ENCODE results near the gene CFAP210.

Gene CFAP210

DNA sequence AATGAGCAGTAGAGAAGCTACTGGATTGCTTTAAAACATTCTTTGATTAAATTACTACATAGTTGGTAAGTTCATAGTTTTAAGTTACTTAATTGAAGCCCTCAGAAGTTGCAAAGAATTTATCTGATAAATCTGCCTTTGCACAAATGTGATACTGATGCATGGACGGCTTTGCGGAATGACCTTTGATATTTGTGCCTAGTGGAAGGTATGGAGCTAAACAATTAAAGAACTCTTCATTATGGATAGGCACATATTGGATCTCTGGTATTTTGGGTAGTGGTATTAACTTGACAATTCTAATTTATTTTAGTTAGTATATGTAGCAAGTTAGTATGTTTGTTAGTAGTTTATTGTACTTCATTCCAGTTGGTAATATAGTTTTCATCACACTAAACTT, 54.1 kb downstream of the CFAP210 start:
- no peak overlapping the region for H2AFZ ChIP-seq
- H3K4me3 ChIP-seq (ENCODE audit: low read depth, low read length) = no peak overlapping the region
- no peak overlapping the region for H3K27ac ChIP-seq

DNA sequence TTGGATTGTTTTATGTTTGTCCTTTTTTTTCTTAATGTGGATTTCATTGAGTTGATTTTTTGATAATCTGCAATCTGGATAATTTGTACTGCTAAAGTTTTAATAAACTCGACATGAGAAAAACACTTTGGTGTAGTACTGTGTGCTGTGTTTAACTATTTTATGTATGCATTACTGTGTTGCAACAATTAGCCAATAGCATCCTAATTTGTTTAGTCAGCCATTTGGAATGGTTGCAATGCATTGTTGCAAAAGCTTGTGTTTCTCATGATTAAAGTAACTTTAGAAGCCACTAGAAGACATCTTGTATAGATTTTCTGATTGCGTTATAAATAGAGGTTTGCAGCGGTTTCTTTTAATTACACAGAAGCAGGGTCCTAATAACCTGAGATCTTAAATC, 56.6 kb downstream of the CFAP210 start:
- Histone ChIP-seq H2AFZ (no peak overlapping the region), H3K79me2 (no peaks in the 10 kb centered on the region), H3K9ac (no peak overlapping the region), H3K4me3 (ENCODE audit: low read depth, low read length) (no peak overlapping the region), H3K4me2 (ENCODE audit: low read length) (no peak overlapping the region), H3K36me3 (ENCODE audit: control insufficient read depth, insufficient read depth, low read length) (no peaks in the 10 kb centered on the region), H3K27me3 (ENCODE audit: control insufficient read depth, insufficient read depth, low read length) (no peaks in the 10 kb centered on the region), H3K4me1 (no peaks in the 10 kb centered on the region), H3K27ac (no peak overlapping the region), H3K9me3 (ENCODE audit: control insufficient read depth, low read length) (no peaks in the 10 kb centered on the region)
- TF ChIP-seq, protein P1, sequence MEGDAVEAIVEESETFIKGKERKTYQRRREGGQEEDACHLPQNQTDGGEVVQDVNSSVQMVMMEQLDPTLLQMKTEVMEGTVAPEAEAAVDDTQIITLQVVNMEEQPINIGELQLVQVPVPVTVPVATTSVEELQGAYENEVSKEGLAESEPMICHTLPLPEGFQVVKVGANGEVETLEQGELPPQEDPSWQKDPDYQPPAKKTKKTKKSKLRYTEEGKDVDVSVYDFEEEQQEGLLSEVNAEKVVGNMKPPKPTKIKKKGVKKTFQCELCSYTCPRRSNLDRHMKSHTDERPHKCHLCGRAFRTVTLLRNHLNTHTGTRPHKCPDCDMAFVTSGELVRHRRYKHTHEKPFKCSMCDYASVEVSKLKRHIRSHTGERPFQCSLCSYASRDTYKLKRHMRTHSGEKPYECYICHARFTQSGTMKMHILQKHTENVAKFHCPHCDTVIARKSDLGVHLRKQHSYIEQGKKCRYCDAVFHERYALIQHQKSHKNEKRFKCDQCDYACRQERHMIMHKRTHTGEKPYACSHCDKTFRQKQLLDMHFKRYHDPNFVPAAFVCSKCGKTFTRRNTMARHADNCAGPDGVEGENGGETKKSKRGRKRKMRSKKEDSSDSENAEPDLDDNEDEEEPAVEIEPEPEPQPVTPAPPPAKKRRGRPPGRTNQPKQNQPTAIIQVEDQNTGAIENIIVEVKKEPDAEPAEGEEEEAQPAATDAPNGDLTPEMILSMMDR (IDR thresholded peaks at IDR 0.05) = no peak

More for the DNA sequence above, 54.1 kb downstream of the CFAP210 start:
- Histone ChIP-seq H3K4me1 (no peaks in the 10 kb centered on the region), H3K4me2 (ENCODE audit: low read length) (no peak overlapping the region), H3K27me3 (ENCODE audit: control insufficient read depth, insufficient read depth, low read length) (no peaks in the 10 kb centered on the region), H3K9ac (no peak overlapping the region), H3K36me3 (ENCODE audit: control insufficient read depth, insufficient read depth, low read length) (no peaks in the 10 kb centered on the region), H3K79me2 (no peaks in the 10 kb centered on the region), H3K9me3 (ENCODE audit: control insufficient read depth, low read length) (no peaks in the 10 kb centered on the region)
- TF ChIP-seq, protein P1 (IDR thresholded peaks at IDR 0.05) = no peak

GRCh38 chr2:169636440-169637097, 57.6 kb downstream of the CFAP210 start:
- no peaks in the 10 kb centered on the region for H3K9me3 ChIP-seq (ENCODE audit: control insufficient read depth, low read length)
- no peak overlapping the region for H3K4me3 ChIP-seq (ENCODE audit: low read depth, low read length)
- no peak overlapping the region for H3K9ac ChIP-seq
- H3K36me3 ChIP-seq (ENCODE audit: control insufficient read depth, insufficient read depth, low read length) = no peaks in the 10 kb centered on the region
- no peaks in the 10 kb centered on the region for H3K79me2 ChIP-seq
- no peaks in the 10 kb centered on the region for H3K4me1 ChIP-seq
- H3K27me3 ChIP-seq (ENCODE audit: control insufficient read depth, insufficient read depth, low read length) = no peaks in the 10 kb centered on the region
- TF ChIP-seq, protein P1 (IDR thresholded peaks at IDR 0.05) = no peak
- no peak overlapping the region for H3K27ac ChIP-seq
- no peak overlapping the region for H2AFZ ChIP-seq
- no peak overlapping the region for H3K4me2 ChIP-seq (ENCODE audit: low read length)

DNA sequence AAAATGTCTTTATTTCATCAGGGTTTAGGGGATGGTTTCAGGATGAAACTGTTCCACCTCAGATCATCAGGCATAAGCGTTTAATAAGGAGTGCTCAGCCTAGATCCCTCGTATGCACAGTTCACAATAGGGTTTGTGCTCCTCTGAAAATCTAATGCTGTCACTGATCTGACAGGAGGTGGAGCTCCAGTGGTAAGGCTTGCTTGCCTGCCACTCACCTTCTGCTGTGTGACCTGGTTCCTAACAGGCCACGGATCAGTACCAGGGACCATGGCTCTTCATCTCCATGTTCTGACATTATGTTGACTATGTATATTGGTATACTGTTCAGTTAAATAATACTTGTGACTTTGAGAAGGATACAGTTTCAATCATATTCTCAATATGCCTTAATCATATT, 68.4 kb downstream of the CFAP210 start:
- H3K36me3 ChIP-seq (ENCODE audit: control insufficient read depth, insufficient read depth, low read length) = no peaks in the 10 kb centered on the region
- TF ChIP-seq, protein P1 (IDR thresholded peaks at IDR 0.05) = no peak
- H2AFZ ChIP-seq = no peak overlapping the region

DNA sequence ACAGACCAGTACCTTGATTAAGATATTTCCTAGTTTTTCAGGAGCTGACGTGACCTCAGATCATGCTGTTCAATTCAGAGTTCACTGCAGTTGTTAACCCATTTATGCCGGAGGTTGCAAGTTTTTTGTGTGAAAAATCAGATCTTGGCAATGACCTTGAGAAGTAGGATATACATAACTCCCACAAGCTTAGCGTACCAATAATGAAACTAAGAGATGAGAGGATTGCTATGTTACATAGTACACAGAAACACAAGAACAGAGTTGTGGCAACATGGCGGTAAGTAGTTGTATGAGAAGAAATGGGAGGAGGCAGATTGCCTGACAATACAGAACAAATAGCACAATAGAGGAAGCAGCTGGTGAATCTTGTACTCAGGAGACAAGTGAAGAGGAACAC, 71.0 kb downstream of the CFAP210 start:
- H3K27ac ChIP-seq = no peak overlapping the region
- no peak overlapping the region for H2AFZ ChIP-seq
- H3K4me2 ChIP-seq (ENCODE audit: low read length) = no peak overlapping the region
- H3K79me2 ChIP-seq = peaks cover 31% of the 10 kb centered on the region
- TF ChIP-seq, protein P1 (IDR thresholded peaks at IDR 0.05) = no peak
- H3K4me3 ChIP-seq (ENCODE audit: low read depth, low read length) = no peak overlapping the region
- H3K27me3 ChIP-seq (ENCODE audit: control insufficient read depth, insufficient read depth, low read length) = no peaks in the 10 kb centered on the region
- H3K36me3 ChIP-seq (ENCODE audit: control insufficient read depth, insufficient read depth, low read length) = no peaks in the 10 kb centered on the region
- no peak overlapping the region for H3K9ac ChIP-seq
- H3K9me3 ChIP-seq (ENCODE audit: control insufficient read depth, low read length) = no peaks in the 10 kb centered on the region
- no peaks in the 10 kb centered on the region for H3K4me1 ChIP-seq

More for the DNA sequence above, 68.4 kb downstream of the CFAP210 start:
- no peaks in the 10 kb centered on the region for H3K27me3 ChIP-seq (ENCODE audit: control insufficient read depth, insufficient read depth, low read length)
- H3K4me2 ChIP-seq (ENCODE audit: low read length) = no peak overlapping the region
- H3K9ac ChIP-seq = no peak overlapping the region
- no peak overlapping the region for H3K27ac ChIP-seq
- H3K4me1 ChIP-seq = no peaks in the 10 kb centered on the region
- H3K4me3 ChIP-seq (ENCODE audit: low read depth, low read length) = no peak overlapping the region
- peaks cover 24% of the 10 kb centered on the region for H3K79me2 ChIP-seq
- H3K9me3 ChIP-seq (ENCODE audit: control insufficient read depth, low read length) = no peaks in the 10 kb centered on the region
